Panc1 (cell line): ENCODE data around the gene TCF20. TPM values are rescaled to one million over a fixed set of nuclear protein-coding genes. Genes with fewer than 3 reads are reported as not detected.
A peak's percentile ranks its signal among the peaks of the same experiment; 100 is the strongest.

Source experiments
- ATAC-seq: fragments of 200-7000 bp; cut with Tn5 transposase; 2 replicates; pipeline ENCODE4 v1.9.1; 2020; ENCODE audit warnings: mild to moderate bottlenecking, moderate library complexity
- BruUV-seq: library from RNA; stranded (reverse); fragments of 400-500 nt; replicated peaks from 2 replicates; lab custom pipeline; 2021; lab: Mats Ljungman, UMichigan
- CTCF ChIA-PET: fragments of 300-600 bp; sonication (Branson Sonifier 250); formaldehyde crosslinking; loops from one replicate; lab custom pipeline; 2022; ENCODE audit warnings: antibody characterized with exemption; lab: Charles Lee
- POLR2A ChIA-PET: fragments of 300-600 bp; sonication (Branson Sonifier 250); formaldehyde crosslinking; loops from one replicate; lab custom pipeline; 2022; ENCODE audit warnings: antibody characterized with exemption; lab: Charles Lee
- DNase-seq: peaks from one replicate; pipeline ENCODE4 v3.0.0-alpha.2; 2010; ENCODE audit warnings: low read depth, low spot score
- H3K27ac ChIP-seq: 2 replicates; pipeline ENCODE4 v1.5.1; 2011; ENCODE audit warnings: mild to moderate bottlenecking, low read length, inconsistent platforms
- H3K27me3 ChIP-seq: fragments of 200-500 bp; sonication (Bioruptor generic); 2 replicates; pipeline ENCODE4 v1.6.0; 2014; ENCODE audit warnings: low read length, inconsistent platforms; ENCODE audit not compliant: control insufficient read depth, insufficient read depth
- H3K36me3 ChIP-seq: fragments of 200-500 bp; sonication (Bioruptor generic); 2 replicates; pipeline ENCODE4 v1.5.1; 2014; ENCODE audit warnings: inconsistent platforms, mild to moderate bottlenecking, low read length, moderate library complexity; ENCODE audit not compliant: control insufficient read depth, insufficient read depth
- H3K4me1 ChIP-seq: 2 replicates; pipeline ENCODE4 v1.5.1; 2011; ENCODE audit warnings: inconsistent platforms, mild to moderate bottlenecking, low read length, moderate library complexity; ENCODE audit not compliant: control insufficient read depth, insufficient read depth
- H3K4me3 ChIP-seq, 2 experiments: 2 replicates each; pipeline ENCODE4 v1.5.1; 2011 to 2012; ENCODE audit warnings: low read depth in 2 of 2, low read length in 2 of 2, mild to moderate bottlenecking in 2 of 2, inconsistent platforms in 1 of 2, moderate library complexity in 1 of 2
- H3K9me3 ChIP-seq: fragments of 200-500 bp; sonication (Bioruptor generic); 2 replicates; pipeline ENCODE4 v1.5.1; 2014; ENCODE audit warnings: low read depth, mild to moderate bottlenecking, inconsistent platforms, low read length, moderate library complexity; ENCODE audit not compliant: control insufficient read depth, insufficient read depth
- POLR2AphosphoS5 ChIP-seq: IDR thresholded peaks from 2 replicates; pipeline ENCODE4 v1.6.1; 2012; ENCODE audit warnings: mild to moderate bottlenecking, low read depth, low read length, moderate library complexity
- SIN3A ChIP-seq: IDR thresholded peaks from 2 replicates; pipeline ENCODE4 v1.6.1; 2012; ENCODE audit warnings: low read depth, mild to moderate bottlenecking, low read length, moderate library complexity, borderline replicate concordance; ENCODE audit not compliant: insufficient read depth
- TCF7L2 ChIP-seq: IDR thresholded peaks from 2 replicates; pipeline ENCODE4 v1.6.1; 2011; ENCODE audit warnings: mild to moderate bottlenecking, low read depth, low read length, inconsistent platforms
- in situ Hi-C: cut with HindIII; loops from 2 replicates; pipeline ENCODE4 v1.10.0; 2016; ENCODE audit warnings: low sequenced_read_pairs, low pct_unique_long_range_greater_than_20kb
- intact Hi-C: fragments of 100-400 bp; cut with micrococcal nuclease; formaldehyde crosslinking; loops from one replicate; pipeline ENCODE4 v1.10.0; 2022; ENCODE audit not compliant: unreplicated experiment
- total RNA-seq: library from RNA; stranded (reverse); gene quantifications from one replicate; pipeline ENCODE4 v1.2.1, GENCODE V29; 2021; ENCODE audit not compliant: unreplicated experiment
- TF ChIP-seq, protein P1 (sequence below): fragments of 450-650 bp; IDR thresholded peaks from 2 replicates; pipeline ENCODE4 v1.5.1; 2017; ENCODE audit warnings: mild to moderate bottlenecking
- TF ChIP-seq, protein P2 (sequence below), 2 experiments: IDR thresholded peaks; 2 replicates each; pipeline ENCODE4 v1.6.1; 2011 to 2012; ENCODE audit warnings: low read depth in 2 of 2, control low read depth in 1 of 2, low read length in 1 of 2, mild to moderate bottlenecking in 1 of 2, moderate library complexity in 1 of 2; ENCODE audit not compliant: insufficient read depth in 1 of 2

TCF20 gene
- total RNA-seq, 1 experiment from 2014 or later, result 79.8 TPM

DNA sequence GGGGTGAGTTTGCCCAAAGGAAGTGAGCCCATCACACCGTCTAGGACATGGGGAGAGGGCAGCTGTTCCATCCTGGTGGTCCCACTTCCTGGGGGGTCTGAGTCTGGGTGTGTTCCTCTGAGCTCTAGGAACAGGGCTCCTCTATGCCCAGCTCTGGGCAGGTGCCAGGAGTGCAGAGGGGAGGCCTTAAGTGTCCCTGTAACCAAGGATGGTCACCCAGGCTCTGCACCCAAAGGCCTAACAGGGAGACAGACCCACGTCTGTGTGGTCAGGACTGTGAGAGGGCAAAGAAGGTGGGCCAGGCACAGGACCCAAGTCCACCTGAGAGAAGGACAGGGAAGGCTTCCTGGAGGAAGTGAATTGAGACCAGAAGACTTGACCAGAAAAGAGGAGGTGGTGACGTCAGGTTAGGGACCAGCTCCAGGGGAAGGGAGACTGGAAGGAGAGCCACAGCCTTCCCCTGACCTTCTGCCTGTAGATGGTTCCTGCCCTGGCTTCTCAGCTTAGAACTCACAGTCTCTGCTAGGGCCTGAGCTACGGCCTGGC is 11.3 kb upstream of the TCF20 start:
- Histone ChIP-seq H3K36me3 (no peaks in the 10 kb centered on the region), H3K4me3 (no peak overlapping the region), H3K27ac (no peak overlapping the region), H3K27me3 (no peaks in the 10 kb centered on the region), H3K4me1 (no peaks in the 10 kb centered on the region), H3K9me3 (no peaks in the 10 kb centered on the region)
- CTCF ChIA-PET, result interaction anchor here (0.7 kb wide), 1 partner anchor 39 kb away, joined by 3 read pairs; no protein-coding TSS in a partner anchor
- BruUV-seq, result no TSS peak
- ATAC-seq (peak; percentile 55; the same call in 1 of the 2 replicates), DNase-seq (no peak)
- POLR2A ChIA-PET, result no interaction called here
- TF ChIP-seq, protein P1, sequence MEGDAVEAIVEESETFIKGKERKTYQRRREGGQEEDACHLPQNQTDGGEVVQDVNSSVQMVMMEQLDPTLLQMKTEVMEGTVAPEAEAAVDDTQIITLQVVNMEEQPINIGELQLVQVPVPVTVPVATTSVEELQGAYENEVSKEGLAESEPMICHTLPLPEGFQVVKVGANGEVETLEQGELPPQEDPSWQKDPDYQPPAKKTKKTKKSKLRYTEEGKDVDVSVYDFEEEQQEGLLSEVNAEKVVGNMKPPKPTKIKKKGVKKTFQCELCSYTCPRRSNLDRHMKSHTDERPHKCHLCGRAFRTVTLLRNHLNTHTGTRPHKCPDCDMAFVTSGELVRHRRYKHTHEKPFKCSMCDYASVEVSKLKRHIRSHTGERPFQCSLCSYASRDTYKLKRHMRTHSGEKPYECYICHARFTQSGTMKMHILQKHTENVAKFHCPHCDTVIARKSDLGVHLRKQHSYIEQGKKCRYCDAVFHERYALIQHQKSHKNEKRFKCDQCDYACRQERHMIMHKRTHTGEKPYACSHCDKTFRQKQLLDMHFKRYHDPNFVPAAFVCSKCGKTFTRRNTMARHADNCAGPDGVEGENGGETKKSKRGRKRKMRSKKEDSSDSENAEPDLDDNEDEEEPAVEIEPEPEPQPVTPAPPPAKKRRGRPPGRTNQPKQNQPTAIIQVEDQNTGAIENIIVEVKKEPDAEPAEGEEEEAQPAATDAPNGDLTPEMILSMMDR, result no peak
- TF ChIP-seq TCF7L2, result no peak
- no peak for TF ChIP-seq SIN3A
- no peak for TF ChIP-seq POLR2AphosphoS5
- TF ChIP-seq, protein P2, sequence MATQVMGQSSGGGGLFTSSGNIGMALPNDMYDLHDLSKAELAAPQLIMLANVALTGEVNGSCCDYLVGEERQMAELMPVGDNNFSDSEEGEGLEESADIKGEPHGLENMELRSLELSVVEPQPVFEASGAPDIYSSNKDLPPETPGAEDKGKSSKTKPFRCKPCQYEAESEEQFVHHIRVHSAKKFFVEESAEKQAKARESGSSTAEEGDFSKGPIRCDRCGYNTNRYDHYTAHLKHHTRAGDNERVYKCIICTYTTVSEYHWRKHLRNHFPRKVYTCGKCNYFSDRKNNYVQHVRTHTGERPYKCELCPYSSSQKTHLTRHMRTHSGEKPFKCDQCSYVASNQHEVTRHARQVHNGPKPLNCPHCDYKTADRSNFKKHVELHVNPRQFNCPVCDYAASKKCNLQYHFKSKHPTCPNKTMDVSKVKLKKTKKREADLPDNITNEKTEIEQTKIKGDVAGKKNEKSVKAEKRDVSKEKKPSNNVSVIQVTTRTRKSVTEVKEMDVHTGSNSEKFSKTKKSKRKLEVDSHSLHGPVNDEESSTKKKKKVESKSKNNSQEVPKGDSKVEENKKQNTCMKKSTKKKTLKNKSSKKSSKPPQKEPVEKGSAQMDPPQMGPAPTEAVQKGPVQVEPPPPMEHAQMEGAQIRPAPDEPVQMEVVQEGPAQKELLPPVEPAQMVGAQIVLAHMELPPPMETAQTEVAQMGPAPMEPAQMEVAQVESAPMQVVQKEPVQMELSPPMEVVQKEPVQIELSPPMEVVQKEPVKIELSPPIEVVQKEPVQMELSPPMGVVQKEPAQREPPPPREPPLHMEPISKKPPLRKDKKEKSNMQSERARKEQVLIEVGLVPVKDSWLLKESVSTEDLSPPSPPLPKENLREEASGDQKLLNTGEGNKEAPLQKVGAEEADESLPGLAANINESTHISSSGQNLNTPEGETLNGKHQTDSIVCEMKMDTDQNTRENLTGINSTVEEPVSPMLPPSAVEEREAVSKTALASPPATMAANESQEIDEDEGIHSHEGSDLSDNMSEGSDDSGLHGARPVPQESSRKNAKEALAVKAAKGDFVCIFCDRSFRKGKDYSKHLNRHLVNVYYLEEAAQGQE (IDR thresholded peaks at IDR 0.05; ENCODE audit: insufficient read depth in 1 of 2, low read depth in 2 of 2, low read length in 1 of 2), result no peak
- intact Hi-C loops, result no loop called here
- in situ Hi-C loops, result no loop called here

DNA sequence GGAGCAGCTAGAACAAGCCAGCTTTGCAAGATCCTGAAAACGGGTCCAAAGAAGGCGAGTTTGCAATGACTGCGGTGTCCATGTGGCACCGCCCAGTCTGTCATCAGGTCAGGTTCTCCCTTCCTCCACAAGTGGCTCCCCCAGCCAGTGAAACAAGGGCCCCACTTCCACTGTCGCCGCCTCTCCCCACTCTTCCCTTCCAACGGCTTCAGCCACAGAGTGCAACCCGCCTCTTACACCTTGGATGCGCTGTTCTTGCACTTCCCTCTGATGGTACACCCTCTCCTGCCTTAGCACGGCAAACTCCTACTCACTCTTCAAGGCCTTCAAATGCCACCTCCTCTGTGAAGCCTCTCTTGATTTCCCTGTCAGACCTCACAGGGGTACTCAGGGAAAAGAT is 10.8 kb upstream of the TCF20 start:
- TF ChIP-seq POLR2AphosphoS5 (no peak), TCF7L2 (no peak), SIN3A (no peak)
- TF ChIP-seq, protein P1, result no peak
- TF ChIP-seq, protein P2 (IDR thresholded peaks at IDR 0.05; ENCODE audit: insufficient read depth in 1 of 2, low read depth in 2 of 2, low read length in 1 of 2), result no peak
- no TSS peak for BruUV-seq
- Histone ChIP-seq H3K9me3 (no peaks in the 10 kb centered on the region), H3K27me3 (no peaks in the 10 kb centered on the region), H3K27ac (no peak overlapping the region), H3K36me3 (no peaks in the 10 kb centered on the region), H3K4me1 (no peaks in the 10 kb centered on the region), H3K4me3 (no peak overlapping the region)
- in situ Hi-C loops, result no loop called here
- DNase-seq (no peak), ATAC-seq (no peak)
- POLR2A ChIA-PET, result no interaction called here
- intact Hi-C loops, result no loop called here
- CTCF ChIA-PET, result no interaction called here
